Endothelial cell of umbilical vein (primary cell): ENCODE data around the gene CSK.

Source experiments
- GATA2 ChIP-seq: IDR thresholded peaks from 2 replicates; pipeline ENCODE4 v1.7.0; 2011; ENCODE audit warnings: low read depth, mild to moderate bottlenecking, moderate library complexity, mixed read lengths, low read length; ENCODE audit not compliant: insufficient read length, insufficient read depth
- POLR2A ChIP-seq: IDR thresholded peaks from 2 replicates; pipeline ENCODE4 v1.6.1; 2012; ENCODE audit warnings: low read depth, mild to moderate bottlenecking, control low read depth, low read length
- TF ChIP-seq, protein P1 (sequence below), 2 donors: IDR thresholded peaks; 1 replicate in 1 of 2; 2 replicates in 1 of 2; pipeline ENCODE4 v1.5.1; 2011; ENCODE audit warnings: low read length in 2 of 2, mild to moderate bottlenecking in 2 of 2, moderate library complexity in 2 of 2, control low read depth in 1 of 2, inconsistent platforms in 1 of 2, low read depth in 1 of 2; ENCODE audit not compliant: insufficient read depth in 1 of 2; ENCODE audit errors: extremely low read depth in 1 of 2
- TF ChIP-seq, protein P2 (sequence below): IDR thresholded peaks from 2 replicates; pipeline ENCODE4 v1.6.1; 2011; ENCODE audit not compliant: insufficient read depth, insufficient read length

DNA sequence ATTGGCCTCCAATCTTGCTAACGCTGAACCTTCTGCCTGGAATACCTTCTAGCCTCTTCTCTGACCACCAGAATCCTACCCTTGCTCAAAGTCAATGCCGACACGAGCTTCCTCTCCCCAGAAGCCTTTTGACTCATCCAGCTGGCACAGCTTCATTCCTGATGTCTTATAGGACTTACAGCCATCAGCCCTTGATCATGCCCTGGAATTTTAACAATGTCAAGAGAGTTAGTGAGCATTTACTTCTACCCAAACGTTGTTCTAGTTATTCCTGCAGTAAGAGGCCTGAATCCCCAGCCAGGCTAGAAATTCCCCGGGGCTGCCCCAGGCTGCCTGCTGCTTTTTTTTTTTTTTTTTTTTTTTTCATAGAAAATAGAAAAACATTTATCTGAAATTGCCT lies 29.3 kb upstream of the CSK start:
- no peak for TF ChIP-seq POLR2A
- no peak for TF ChIP-seq GATA2
- TF ChIP-seq, protein P1, sequence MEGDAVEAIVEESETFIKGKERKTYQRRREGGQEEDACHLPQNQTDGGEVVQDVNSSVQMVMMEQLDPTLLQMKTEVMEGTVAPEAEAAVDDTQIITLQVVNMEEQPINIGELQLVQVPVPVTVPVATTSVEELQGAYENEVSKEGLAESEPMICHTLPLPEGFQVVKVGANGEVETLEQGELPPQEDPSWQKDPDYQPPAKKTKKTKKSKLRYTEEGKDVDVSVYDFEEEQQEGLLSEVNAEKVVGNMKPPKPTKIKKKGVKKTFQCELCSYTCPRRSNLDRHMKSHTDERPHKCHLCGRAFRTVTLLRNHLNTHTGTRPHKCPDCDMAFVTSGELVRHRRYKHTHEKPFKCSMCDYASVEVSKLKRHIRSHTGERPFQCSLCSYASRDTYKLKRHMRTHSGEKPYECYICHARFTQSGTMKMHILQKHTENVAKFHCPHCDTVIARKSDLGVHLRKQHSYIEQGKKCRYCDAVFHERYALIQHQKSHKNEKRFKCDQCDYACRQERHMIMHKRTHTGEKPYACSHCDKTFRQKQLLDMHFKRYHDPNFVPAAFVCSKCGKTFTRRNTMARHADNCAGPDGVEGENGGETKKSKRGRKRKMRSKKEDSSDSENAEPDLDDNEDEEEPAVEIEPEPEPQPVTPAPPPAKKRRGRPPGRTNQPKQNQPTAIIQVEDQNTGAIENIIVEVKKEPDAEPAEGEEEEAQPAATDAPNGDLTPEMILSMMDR (IDR thresholded peaks at IDR 0.05; ENCODE audit: extremely low read depth in 1 of 2, insufficient read depth in 1 of 2, low read depth in 1 of 2, low read length in 2 of 2) = no peak
- TF ChIP-seq, protein P2, sequence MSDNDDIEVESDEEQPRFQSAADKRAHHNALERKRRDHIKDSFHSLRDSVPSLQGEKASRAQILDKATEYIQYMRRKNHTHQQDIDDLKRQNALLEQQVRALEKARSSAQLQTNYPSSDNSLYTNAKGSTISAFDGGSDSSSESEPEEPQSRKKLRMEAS = no peak
